Measurements from ENCODE around the gene CAND2. TPM values are rescaled to one million over a fixed set of nuclear protein-coding genes. Genes with fewer than 3 reads are reported as not detected.

The CAND2 gene
- total RNA-seq, 1 donor from 2014 or later, result 2.6 TPM

- TF ChIP-seq CTCF (IDR thresholded peaks at IDR 0.05; ENCODE audit: insufficient read depth, low read length, poor library complexity, severe bottlenecking), result no peak
- no peak for DNase-seq (ENCODE audit: low read depth)
- no peaks in the 10 kb centered on the region for H3K36me3 ChIP-seq (ENCODE audit: control insufficient read depth, insufficient read depth, low read length)
- H3K4me3 ChIP-seq (ENCODE audit: low read depth, low read length), result no peak overlapping the region
- no peaks in the 10 kb centered on the region for H3K27me3 ChIP-seq (ENCODE audit: control insufficient read depth, insufficient read depth, low read length)
Measured at GRCh38 chr3:12766541-12766940, 29.9 kb upstream of the CAND2 start.

GRCh38 chr3:12768579-12769527 is 27.6 kb upstream of the CAND2 start:
- TF ChIP-seq CTCF (IDR thresholded peaks at IDR 0.05; ENCODE audit: insufficient read depth, low read length, poor library complexity, severe bottlenecking), result no peak

DNA sequence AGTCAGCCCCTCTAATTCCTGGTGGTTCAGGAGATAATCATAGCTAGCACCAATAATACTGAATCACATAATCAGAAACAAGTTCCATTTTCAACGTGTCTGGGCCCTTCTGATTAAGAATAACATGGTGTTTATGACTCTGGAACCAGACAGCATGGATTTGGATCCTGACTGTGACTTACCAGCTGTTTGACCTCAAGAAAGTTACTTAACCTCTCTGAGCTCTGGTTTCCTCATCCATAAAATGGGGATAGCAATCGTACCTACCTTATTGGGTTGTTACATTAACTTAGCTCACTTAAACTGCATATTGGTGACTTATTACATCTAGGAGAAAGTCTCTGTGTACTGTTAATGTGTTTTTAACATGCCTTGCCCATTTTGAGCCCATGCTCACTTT is 26.7 kb upstream of the CAND2 start:
- no peaks in the 10 kb centered on the region for H3K36me3 ChIP-seq (ENCODE audit: control insufficient read depth, insufficient read depth, low read length)

More at GRCh38 chr3:12768579-12769527, 27.6 kb upstream of the CAND2 start:
- H3K36me3 ChIP-seq (ENCODE audit: control insufficient read depth, insufficient read depth, low read length), result no peaks in the 10 kb centered on the region
- DNase-seq (ENCODE audit: low read depth), result no peak
- H3K4me3 ChIP-seq (ENCODE audit: low read depth, low read length), result no peak overlapping the region
- no peaks in the 10 kb centered on the region for H3K27me3 ChIP-seq (ENCODE audit: control insufficient read depth, insufficient read depth, low read length)

DNA sequence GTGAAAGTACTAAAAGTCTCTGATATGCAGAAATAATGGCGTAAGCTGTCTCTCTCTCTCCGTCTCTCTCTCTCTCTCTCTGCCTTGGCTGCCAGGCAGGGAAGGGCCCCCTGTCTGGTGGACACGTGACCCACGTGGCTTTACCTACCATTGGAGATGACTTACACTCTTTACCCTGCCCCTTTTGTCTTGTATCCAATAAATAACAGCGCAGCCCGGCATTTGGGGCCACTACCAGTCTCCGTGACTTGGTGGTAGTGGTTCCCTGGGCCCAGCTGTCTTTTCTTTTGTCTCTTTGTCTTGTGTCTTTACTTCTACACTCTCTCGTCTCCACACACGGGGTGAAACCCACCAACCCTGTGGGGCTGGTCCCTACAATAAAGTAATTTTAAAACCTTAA is 25.2 kb upstream of the CAND2 start:
- Histone ChIP-seq H3K4me3 (ENCODE audit: low read depth, low read length) (no peak overlapping the region), H3K36me3 (ENCODE audit: control insufficient read depth, insufficient read depth, low read length) (no peaks in the 10 kb centered on the region), H3K27me3 (ENCODE audit: control insufficient read depth, insufficient read depth, low read length) (no peaks in the 10 kb centered on the region)
- no peak for TF ChIP-seq CTCF (IDR thresholded peaks at IDR 0.05; ENCODE audit: insufficient read depth, low read length, poor library complexity, severe bottlenecking)
- DNase-seq (ENCODE audit: low read depth), result no peak

More for the DNA sequence above, 26.7 kb upstream of the CAND2 start:
- TF ChIP-seq CTCF (IDR thresholded peaks at IDR 0.05; ENCODE audit: insufficient read depth, low read length, poor library complexity, severe bottlenecking), result no peak
- DNase-seq (ENCODE audit: low read depth), result no peak
- Histone ChIP-seq H3K4me3 (ENCODE audit: low read depth, low read length) (no peak overlapping the region), H3K27me3 (ENCODE audit: control insufficient read depth, insufficient read depth, low read length) (no peaks in the 10 kb centered on the region)

DNA sequence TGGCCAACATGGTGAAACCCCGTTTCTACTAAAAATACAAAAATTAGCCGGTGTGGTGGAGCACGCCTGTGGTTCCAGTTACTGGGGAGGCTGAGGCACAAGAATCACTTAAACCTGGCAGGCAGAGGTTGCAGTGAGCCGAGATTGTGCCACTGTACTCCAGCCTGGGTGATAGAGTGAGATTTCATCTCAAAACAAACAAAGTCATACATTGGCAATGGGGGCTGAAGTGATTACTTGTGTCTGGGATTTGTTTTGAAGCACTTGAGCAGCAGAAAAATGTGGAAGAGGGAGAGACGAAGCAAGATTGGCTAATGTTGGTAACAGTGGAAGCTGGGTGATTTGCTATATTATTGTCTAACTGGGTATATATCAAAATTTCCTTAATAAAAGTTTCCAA is 24.0 kb upstream of the CAND2 start:
- Histone ChIP-seq H3K4me3 (ENCODE audit: low read depth, low read length) (no peak overlapping the region), H3K27me3 (ENCODE audit: control insufficient read depth, insufficient read depth, low read length) (no peaks in the 10 kb centered on the region), H3K36me3 (ENCODE audit: control insufficient read depth, insufficient read depth, low read length) (no peaks in the 10 kb centered on the region)
- TF ChIP-seq CTCF (IDR thresholded peaks at IDR 0.05; ENCODE audit: insufficient read depth, low read length, poor library complexity, severe bottlenecking), result no peak
- no peak for DNase-seq (ENCODE audit: low read depth)
